IMR-90 (cell line): Measurements from ENCODE around the gene C17orf67. TPM values are rescaled to one million over a fixed set of nuclear protein-coding genes. Genes with fewer than 3 reads are reported as not detected.

Experiments
- ATAC-seq: fragments of 200-7000 bp; cut with Tn5 transposase; 2 replicates; pipeline ENCODE4 v1.9.1; 2020; ENCODE audit warnings: low read depth, mild to moderate bottlenecking, moderate library complexity
- BruUV-seq: library from RNA; stranded (reverse); fragments of 400-500 nt; replicated peaks from 2 replicates; lab custom pipeline; 2021; lab: Mats Ljungman, UMichigan
- CTCF ChIA-PET: fragments of 300-600 bp; formaldehyde crosslinking; extraction: SDS; loops from one replicate; lab custom pipeline; 2021; ENCODE audit warnings: antibody characterized with exemption; lab: Yijun Ruan, JAX
- POLR2A ChIA-PET: fragments of 300-600 bp; sonication (Branson Sonifier 250); formaldehyde crosslinking; loops from one replicate; lab custom pipeline; 2022; ENCODE audit warnings: antibody characterized with exemption; ENCODE audit not compliant: unreplicated experiment; lab: Charles Lee
- DNase-seq: peaks from one replicate; pipeline ENCODE4 v3.0.0; 2013
- H2AFZ ChIP-seq: replicated peaks from 2 replicates; pipeline ENCODE3; 2013; ENCODE audit warnings: low read length, mild to moderate bottlenecking; ENCODE audit not compliant: poor library complexity
- H2AK5ac ChIP-seq: 2 replicates; pipeline ENCODE4 v1.6.1; 2013; ENCODE audit warnings: low read depth, low read length, inconsistent platforms
- H2AK9ac ChIP-seq: replicated peaks from 2 replicates; pipeline ENCODE3; 2013; ENCODE audit warnings: mild to moderate bottlenecking, low read depth, low read length, moderate library complexity; ENCODE audit not compliant: poor library complexity
- H2BK120ac ChIP-seq: 2 replicates; pipeline ENCODE4 v1.6.1; 2013; ENCODE audit warnings: low read depth, low read length, inconsistent platforms
- H2BK15ac ChIP-seq: 3 replicates; pipeline ENCODE4 v1.6.1; 2013; ENCODE audit warnings: low read depth, low read length, inconsistent platforms
- H2BK20ac ChIP-seq: 2 replicates; pipeline ENCODE4 v1.6.1; 2013; ENCODE audit warnings: low read depth, mild to moderate bottlenecking, inconsistent platforms, low read length, moderate library complexity
- H2BK5ac ChIP-seq: 2 replicates; pipeline ENCODE4 v1.6.1; 2013; ENCODE audit warnings: mild to moderate bottlenecking, low read depth, low read length, inconsistent platforms; ENCODE audit not compliant: poor library complexity, severe bottlenecking
- H3K14ac ChIP-seq: replicated peaks from 2 replicates; pipeline ENCODE4 v1.6.1; 2013; ENCODE audit warnings: low read depth, low read length, inconsistent platforms
- H3K18ac ChIP-seq: 2 replicates; pipeline ENCODE4 v1.6.1; 2013; ENCODE audit warnings: low read depth, low read length, control low read depth
- H3K23ac ChIP-seq: 2 replicates; pipeline ENCODE4 v1.6.1; 2013; ENCODE audit warnings: low read depth, low read length, inconsistent platforms
- H3K27ac ChIP-seq: 2 replicates; pipeline ENCODE4 v1.5.1; 2013; ENCODE audit warnings: mild to moderate bottlenecking, control low read depth, low read length; ENCODE audit not compliant: insufficient read depth
- H3K27me3 ChIP-seq: 2 replicates; pipeline ENCODE4 v1.6.1; 2013; ENCODE audit warnings: low read length; ENCODE audit not compliant: control insufficient read depth, insufficient read depth
- H3K36me3 ChIP-seq: 2 replicates; pipeline ENCODE4 v1.6.1; 2013; ENCODE audit warnings: low read length, mixed read lengths; ENCODE audit not compliant: control insufficient read depth, insufficient read depth
- H3K4ac ChIP-seq: 2 replicates; pipeline ENCODE4 v1.6.1; 2013; ENCODE audit warnings: low read depth, low read length, inconsistent platforms
- H3K4me1 ChIP-seq: 2 replicates; pipeline ENCODE4 v1.6.1; 2013; ENCODE audit warnings: low read length, mixed read lengths; ENCODE audit not compliant: control insufficient read depth, insufficient read depth
- H3K4me2 ChIP-seq: 2 replicates; pipeline ENCODE4 v1.6.1; 2013; ENCODE audit warnings: low read depth, mild to moderate bottlenecking, control low read depth, low read length, moderate library complexity
- H3K4me3 ChIP-seq: 2 replicates; pipeline ENCODE4 v1.5.1; 2013; ENCODE audit warnings: low read depth, mild to moderate bottlenecking, control low read depth, low read length, moderate library complexity; ENCODE audit not compliant: insufficient read depth
- H3K56ac ChIP-seq: 2 replicates; pipeline ENCODE4 v1.6.1; 2013; ENCODE audit warnings: low read length, inconsistent platforms; ENCODE audit not compliant: insufficient read depth; ENCODE audit errors: extremely low read depth
- H3K79me1 ChIP-seq, 2 experiments: 2 replicates each; pipeline ENCODE4 v1.6.1; 2013; ENCODE audit warnings: low read length in 2 of 2, inconsistent platforms in 1 of 2, low read depth in 1 of 2
- H3K9ac ChIP-seq: 2 replicates; pipeline ENCODE4 v1.6.1; 2013; ENCODE audit warnings: low read depth, low read length, control low read depth
- H3K9me1 ChIP-seq: 2 replicates; pipeline ENCODE4 v1.6.1; 2013; ENCODE audit warnings: low read length, inconsistent platforms; ENCODE audit not compliant: insufficient read depth
- H3K9me3 ChIP-seq: 2 replicates; pipeline ENCODE4 v1.6.1; 2013; ENCODE audit warnings: low read length; ENCODE audit not compliant: control insufficient read depth, insufficient read depth
- H4K20me1 ChIP-seq: 2 replicates; pipeline ENCODE4 v1.6.1; 2013; ENCODE audit warnings: low read length, inconsistent platforms; ENCODE audit not compliant: insufficient read depth
- H4K5ac ChIP-seq: 2 replicates; pipeline ENCODE4 v1.6.1; 2013; ENCODE audit warnings: mild to moderate bottlenecking, low read depth, low read length, control low read depth
- H4K8ac ChIP-seq, 2 experiments: 2 replicates each; pipeline ENCODE4 v1.6.1; 2013; ENCODE audit warnings: low read depth in 2 of 2, low read length in 2 of 2, control low read depth in 1 of 2, inconsistent platforms in 1 of 2
- H4K91ac ChIP-seq: 2 replicates; pipeline ENCODE4 v1.6.1; 2013; ENCODE audit warnings: low read depth, low read length, inconsistent platforms; ENCODE audit not compliant: insufficient read depth
- BHLHE40 ChIP-seq: fragments of 150-350 bp; IDR thresholded peaks from 2 replicates; pipeline ENCODE4 v1.6.1; 2016; ENCODE audit warnings: mild to moderate bottlenecking, low read depth, low read length
- CEBPB ChIP-seq: IDR thresholded peaks from 2 replicates; pipeline ENCODE4 v1.6.1; 2012; ENCODE audit warnings: low read depth, low read length, improper control_type of control experiment
- CHD1 ChIP-seq: IDR thresholded peaks from 2 replicates; pipeline ENCODE4 v1.6.1; 2012; ENCODE audit warnings: low read depth, low read length, improper control_type of control experiment
- CTCF ChIP-seq: conservative IDR thresholded peaks from 2 replicates; pipeline ENCODE4 v1.5.1; 2012; ENCODE audit warnings: mild to moderate bottlenecking, low read depth, low read length, improper control_type of control experiment
- ELK1 ChIP-seq: fragments of 150-350 bp; IDR thresholded peaks from 2 replicates; pipeline ENCODE4 v1.6.1; 2016; ENCODE audit warnings: low read depth, mild to moderate bottlenecking, low read length, moderate library complexity, borderline replicate concordance
- MAFK ChIP-seq: IDR thresholded peaks from 2 replicates; pipeline ENCODE4 v1.6.1; 2012; ENCODE audit warnings: low read depth, low read length, improper control_type of control experiment
- MAZ ChIP-seq: IDR thresholded peaks from 2 replicates; pipeline ENCODE4 v1.6.1; 2012; ENCODE audit warnings: low read depth, mild to moderate bottlenecking, low read length, improper control_type of control experiment, moderate library complexity, borderline replicate concordance
- MXI1 ChIP-seq: IDR thresholded peaks from 2 replicates; pipeline ENCODE4 v1.6.1; 2012; ENCODE audit warnings: low read depth, mild to moderate bottlenecking, low read length, moderate library complexity, borderline replicate concordance
- NFE2L2 ChIP-seq: fragments of 150-350 bp; IDR thresholded peaks from 2 replicates; pipeline ENCODE4 v1.6.1; 2016; ENCODE audit warnings: low read depth, mild to moderate bottlenecking, low read length
- POLR2A ChIP-seq: IDR thresholded peaks from 2 replicates; pipeline ENCODE4 v1.6.1; 2012; ENCODE audit warnings: mild to moderate bottlenecking, low read depth, low read length
- RAD21 ChIP-seq: IDR thresholded peaks from 2 replicates; pipeline ENCODE4 v1.6.1; 2012; ENCODE audit warnings: low read length, improper control_type of control experiment
- SMC3 ChIP-seq: fragments of 150-350 bp; IDR thresholded peaks from 2 replicates; pipeline ENCODE4 v1.6.1; 2016; ENCODE audit warnings: low read depth, mild to moderate bottlenecking, antibody characterized with exemption, low read length, moderate library complexity
- WGBS, 2 experiments: methylation state at CpG; one replicate each; pipeline versions ENCODE4 v1.1.5 to v1.1.7; 2013; ENCODE audit warnings: missing lambda C conversion rate in 2 of 2; ENCODE audit not compliant: insufficient read length in 1 of 2; ENCODE audit errors: extremely low coverage in 2 of 2; 5-methylcytosine and 5-hydroxymethylcytosine counted together
- dilution Hi-C: fragments of 300-500 bp; cut with HindIII; formaldehyde crosslinking; loops from one replicate; pipeline ENCODE4 v1.14.3; 2018; ENCODE audit warnings: low sequenced_read_pairs; ENCODE audit not compliant: unreplicated experiment
- in situ Hi-C: fragments of 300-500 bp; cut with MboI; formaldehyde crosslinking; loops from 3 replicates; pipeline ENCODE4 v1.14.3; 2019; ENCODE audit warnings: low sequenced_read_pairs, inconsistent platforms, mixed read lengths
- intact Hi-C: fragments of 100-400 bp; cut with micrococcal nuclease; formaldehyde crosslinking; loops from 2 replicates; pipeline ENCODE4 v1.10.0; 2022
- polyA plus RNA-seq, 3 experiments: library from polyadenylated mRNA; depleted of rRNA; stranded (reverse); fragments of >200 nt; gene quantifications; 2 replicates each; pipeline ENCODE4 v1.2.3, GENCODE V29; 2012; ENCODE audit warnings: low replicate concordance in 1 of 3
- total RNA-seq: library from RNA; depleted of rRNA; stranded (reverse); fragments of >200 nt; gene quantifications from 2 replicates; pipeline ENCODE4 v1.2.3, GENCODE V29; 2012

C17orf67 gene
- total and polyA plus RNA-seq, 2 of the 4 experiments (the other 2 are of a cell fraction): 0.18 to 1.1 TPM

- dilution Hi-C loops: no loop called here
- CTCF ChIA-PET: interaction anchor here (0.8 kb wide), 1 partner anchor 15 kb away, joined by 3 read pairs; no protein-coding TSS in a partner anchor
- no TSS peak for BruUV-seq
These were observed 68.3 kb downstream of the C17orf67 start for GRCh38 chr17:56765449-56765848.

More at GRCh38 chr17:56765449-56765848, 68.3 kb downstream of the C17orf67 start:
- H2AFZ ChIP-seq: no peak overlapping the region
- H4K5ac ChIP-seq: no peak overlapping the region
- peaks cover 4% of the 10 kb centered on the region for H3K9me3 ChIP-seq
- H4K91ac ChIP-seq: no peak overlapping the region
- no peak for TF ChIP-seq ELK1
- TF ChIP-seq CHD1: no peak
- TF ChIP-seq MXI1: no peak
- TF ChIP-seq POLR2A: no peak
- TF ChIP-seq MAFK: no peak
- no peak for TF ChIP-seq CEBPB
- TF ChIP-seq CTCF: no peak
- TF ChIP-seq MAZ: no peak
- no peak for TF ChIP-seq NFE2L2
- no peak for TF ChIP-seq BHLHE40
- no peak for TF ChIP-seq RAD21
- TF ChIP-seq SMC3: no peak
- no peak overlapping the region for H3K18ac ChIP-seq
- H3K27me3 ChIP-seq: peaks cover 2% of the 10 kb centered on the region; the same call in 1 of the 2 replicates
- in situ Hi-C loops (no loop called here), intact Hi-C loops (no loop called here)
- DNase-seq (no peak), ATAC-seq (no peak)
- no peak overlapping the region for H2AK9ac ChIP-seq
- no peak overlapping the region for H3K23ac ChIP-seq
- no peak overlapping the region for H3K4ac ChIP-seq
- H4K8ac ChIP-seq: no peak overlapping the region
- no CpG with 5 or more reads among the region's 4 CpGs for WGBS, 2 experiments
- no peaks in the 10 kb centered on the region for H3K36me3 ChIP-seq
- no peaks in the 10 kb centered on the region for H3K4me1 ChIP-seq
- POLR2A ChIA-PET: no interaction called here
- H3K4me3 ChIP-seq: no peak overlapping the region
- H3K9ac ChIP-seq: no peak overlapping the region
- no peak overlapping the region for H2BK5ac ChIP-seq
- 0 out of 2 replicates have a peak, but pooled peaks cover 7% of the 10 kb centered on the region for H3K9me1 ChIP-seq
- no peak overlapping the region for H3K4me2 ChIP-seq
- H2AK5ac ChIP-seq: no peak overlapping the region
- H3K56ac ChIP-seq: no peak overlapping the region
- no peak overlapping the region for H3K14ac ChIP-seq
- H2BK20ac ChIP-seq: no peak overlapping the region
- no peaks in the 10 kb centered on the region for H3K79me1 ChIP-seq
- no peak overlapping the region for H2BK120ac ChIP-seq
- H2BK15ac ChIP-seq: no peak overlapping the region
- H4K20me1 ChIP-seq: no peaks in the 10 kb centered on the region
- H3K27ac ChIP-seq: no peak overlapping the region
